H1 (cell line): ENCODE results near the gene ULK1. TPM values are rescaled to one million over a fixed set of nuclear protein-coding genes. Genes with fewer than 3 reads are reported as not detected.

Experiments
- CTCF ChIA-PET: fragments of 300-600 bp; sonication (Branson Sonifier 250); formaldehyde crosslinking; loops from one replicate; lab custom pipeline; 2021; ENCODE audit not compliant: partially characterized antibody; lab: Charles Lee
- POLR2A ChIA-PET: fragments of 300-600 bp; sonication (Branson Sonifier 250); formaldehyde crosslinking; loops from one replicate; lab custom pipeline; 2021; ENCODE audit warnings: inconsistent platforms; ENCODE audit not compliant: partially characterized antibody; lab: Charles Lee
- DNase-seq, 2 experiments: peaks; one replicate each; pipeline versions ENCODE4 v3.0.0 to v3.0.0-alpha.2; 2010 to 2022; ENCODE audit warnings: low spot score in 2 of 2, low read depth in 1 of 2, mixed read lengths in 1 of 2
- FAIRE-seq: peaks from 2 replicates; lab custom pipeline; 2011; peaks lifted over from hg19 to GRCh38; lab: Jason Lieb, UNC
- H2AFZ ChIP-seq: 2 replicates; pipeline ENCODE4 v1.8.1; 2012; ENCODE audit warnings: low read length, inconsistent platforms
- H2AK5ac ChIP-seq: 2 replicates; pipeline ENCODE4 v1.6.1; 2013; ENCODE audit warnings: low read depth, low read length
- H2BK120ac ChIP-seq: replicated peaks from 2 replicates; pipeline ENCODE3; 2013; ENCODE audit warnings: low read depth, low read length, inconsistent platforms
- H2BK12ac ChIP-seq: 2 replicates; pipeline ENCODE4 v1.6.1; 2013; ENCODE audit warnings: low read depth, low read length
- H2BK15ac ChIP-seq: 2 replicates; pipeline ENCODE4 v1.6.1; 2013; ENCODE audit warnings: low read length
- H2BK20ac ChIP-seq: 2 replicates; pipeline ENCODE4 v1.6.1; 2013; ENCODE audit warnings: low read length
- H2BK5ac ChIP-seq: 2 replicates; pipeline ENCODE4 v1.6.1; 2013; ENCODE audit warnings: low read depth, low read length
- H3K14ac ChIP-seq: 2 replicates; pipeline ENCODE4 v1.6.1; 2013; ENCODE audit warnings: inconsistent platforms; ENCODE audit not compliant: insufficient read length
- H3K18ac ChIP-seq: 2 replicates; pipeline ENCODE4 v1.6.1; 2013; ENCODE audit warnings: low read length; ENCODE audit errors: extremely low read depth
- H3K23ac ChIP-seq: 2 replicates; pipeline ENCODE4 v1.6.1; 2013; ENCODE audit warnings: inconsistent platforms; ENCODE audit not compliant: insufficient read length
- H3K23me2 ChIP-seq: 2 replicates; pipeline ENCODE4 v1.6.1; 2013; ENCODE audit warnings: low read depth, low read length
- H3K27ac ChIP-seq: 2 replicates; pipeline ENCODE4 v1.6.1; 2011; ENCODE audit warnings: low read depth, low read length, inconsistent platforms
- H3K27me3 ChIP-seq, 4 experiments: replicated peaks in 1 of 4; 1 replicate in 1 of 4; 2 replicates in 3 of 4; pipeline versions ENCODE4 v1.6.1 to v1.8.1; 2011 to 2013; ENCODE audit warnings: low read length in 3 of 4, mild to moderate bottlenecking in 3 of 4, inconsistent platforms in 2 of 4, mixed read lengths in 2 of 4, moderate library complexity in 1 of 4; ENCODE audit not compliant: control insufficient read depth in 3 of 4, insufficient read depth in 3 of 4; ENCODE audit errors: extremely low read depth in 1 of 4
- H3K36me3 ChIP-seq, 4 experiments: 2 replicates each; pipeline versions ENCODE4 v1.6.1 to v1.8.1; 2011 to 2013; ENCODE audit warnings: mild to moderate bottlenecking in 4 of 4, low read length in 3 of 4, moderate library complexity in 2 of 4, control low read depth in 1 of 4, inconsistent platforms in 1 of 4; ENCODE audit not compliant: insufficient read depth in 4 of 4, control insufficient read depth in 2 of 4
- H3K4ac ChIP-seq: replicated peaks from 2 replicates; pipeline ENCODE3; 2013; ENCODE audit warnings: low read length, low read depth, mixed read lengths, inconsistent platforms; ENCODE audit not compliant: insufficient read length
- H3K4me1 ChIP-seq, 4 experiments: replicated peaks in 1 of 4; 1 replicate in 1 of 4; 2 replicates in 3 of 4; pipeline versions ENCODE4 v1.6.1 to v1.8.1; 2011 to 2013; ENCODE audit warnings: low read length in 3 of 4, inconsistent platforms in 2 of 4, mixed read lengths in 1 of 4; ENCODE audit not compliant: insufficient read depth in 4 of 4, control insufficient read depth in 3 of 4
- H3K4me2 ChIP-seq, 2 experiments: 2 replicates each; pipeline versions ENCODE4 v1.6.1 to v1.8.1; 2011 to 2013; ENCODE audit warnings: low read depth in 2 of 2, low read length in 2 of 2, control low read depth in 1 of 2, inconsistent platforms in 1 of 2, mild to moderate bottlenecking in 1 of 2; ENCODE audit not compliant: insufficient read depth in 1 of 2
- H3K4me3 ChIP-seq, 4 experiments: fragments of 200-600, 300-600 bp in 1 of 4; sonication (generic), shearing (Covaris generic), sonication (Bioruptor Twin) in 1 of 4; 2 replicates each; pipeline versions ENCODE4 v1.5.1 to v1.8.1; 2011 to 2016; ENCODE audit warnings: low read length in 4 of 4, low read depth in 3 of 4, control low read depth in 2 of 4, inconsistent platforms in 2 of 4, mild to moderate bottlenecking in 2 of 4, mixed read lengths in 1 of 4, moderate library complexity in 1 of 4; ENCODE audit not compliant: insufficient read depth in 2 of 4; ENCODE audit errors: extremely low read depth in 1 of 4
- H3K56ac ChIP-seq: replicated peaks from 2 replicates; pipeline ENCODE3; 2013; ENCODE audit warnings: low read depth, mild to moderate bottlenecking, mixed read lengths, low read length, inconsistent platforms; ENCODE audit not compliant: insufficient read length
- H3K79me1 ChIP-seq: 2 replicates; pipeline ENCODE4 v1.6.1; 2013; ENCODE audit warnings: low read depth, low read length, control low read depth
- H3K79me2 ChIP-seq, 2 experiments: 2 replicates each; pipeline versions ENCODE4 v1.6.1 to v1.8.1; 2012 to 2013; ENCODE audit warnings: low read length in 2 of 2, mild to moderate bottlenecking in 2 of 2, inconsistent platforms in 1 of 2; ENCODE audit not compliant: insufficient read depth in 2 of 2, control insufficient read depth in 1 of 2
- H3K9ac ChIP-seq, 4 experiments: replicated peaks in 1 of 4; 1 replicate in 1 of 4; 2 replicates in 3 of 4; pipeline versions ENCODE4 v1.6.1 to v1.8.1; 2011 to 2013; ENCODE audit warnings: low read depth in 3 of 4, low read length in 3 of 4, control low read depth in 2 of 4, mild to moderate bottlenecking in 2 of 4, moderate library complexity in 2 of 4, inconsistent platforms in 1 of 4; ENCODE audit errors: extremely low read depth in 1 of 4
- H3K9me3 ChIP-seq, 2 experiments: 2 replicates each; pipeline versions ENCODE4 v1.6.1 to v1.8.1; 2012 to 2013; ENCODE audit warnings: mild to moderate bottlenecking in 2 of 2, moderate library complexity in 2 of 2, control low read depth in 1 of 2, inconsistent platforms in 1 of 2, low read depth in 1 of 2, low read length in 1 of 2, mixed read lengths in 1 of 2; ENCODE audit not compliant: insufficient read depth in 2 of 2
- H4K20me1 ChIP-seq, 2 experiments: replicated peaks in 1 of 2; 2 replicates each; pipeline versions ENCODE3 to v1.8.1; 2011 to 2013; ENCODE audit warnings: inconsistent platforms in 2 of 2, low read length in 2 of 2, mild to moderate bottlenecking in 1 of 2; ENCODE audit not compliant: insufficient read depth in 2 of 2, control insufficient read depth in 1 of 2
- H4K5ac ChIP-seq: 2 replicates; pipeline ENCODE4 v1.6.1; 2013; ENCODE audit warnings: low read length, low read depth, mixed read lengths, inconsistent platforms; ENCODE audit not compliant: insufficient read length
- H4K8ac ChIP-seq: 2 replicates; pipeline ENCODE4 v1.8.0; 2013; ENCODE audit warnings: mild to moderate bottlenecking, moderate library complexity, low read length, inconsistent platforms; ENCODE audit not compliant: insufficient read depth; ENCODE audit errors: extremely low read depth
- H4K91ac ChIP-seq: replicated peaks from 2 replicates; pipeline ENCODE3; 2013; ENCODE audit warnings: low read length, mixed read lengths, inconsistent platforms; ENCODE audit not compliant: insufficient read length
- ASH2L ChIP-seq: fragments of 200-600, 300-600 bp; sonication (generic); IDR thresholded peaks from one replicate; pipeline ENCODE4 v1.7.1; 2017; ENCODE audit warnings: low read length
- KDM4A ChIP-seq: IDR thresholded peaks from one replicate; pipeline ENCODE4 v1.7.1; 2012; ENCODE audit warnings: low read depth, mild to moderate bottlenecking, moderate library complexity, low read length, inconsistent platforms; ENCODE audit not compliant: severe bottlenecking
- SP4 ChIP-seq: IDR thresholded peaks from 2 replicates; pipeline ENCODE4 v1.6.1; 2012; ENCODE audit warnings: low read length, inconsistent platforms
- TEAD4 ChIP-seq: IDR thresholded peaks from 2 replicates; pipeline ENCODE4 v1.6.1; 2012; ENCODE audit warnings: low read depth, low read length, inconsistent platforms, mixed read lengths
- WGBS, 2 experiments: shearing (Covaris generic) in 1 of 2; methylation state at CpG; one replicate each; pipeline versions ENCODE4 v1.1.6 to v1.1.7; 2013 to 2015; ENCODE audit warnings: low lambda C conversion rate in 2 of 2, mixed read lengths in 2 of 2, inconsistent platforms in 1 of 2, low coverage in 1 of 2, missing lambda C conversion rate in 1 of 2; ENCODE audit not compliant: insufficient replicate concordance in 2 of 2, insufficient coverage in 1 of 2, insufficient read length in 1 of 2; ENCODE audit errors: extremely low coverage in 1 of 2, missing lambda C conversion rate in 1 of 2; 5-methylcytosine and 5-hydroxymethylcytosine counted together
- polyA plus RNA-seq, 7 experiments: library from polyadenylated mRNA; depleted of rRNA in 3 of 7; stranded (reverse) in 5 of 7; unstranded in 2 of 7; fragments of >200 nt in 5 of 7; fragments of 200-250 nt in 2 of 7; gene quantifications; 1 replicate in 5 of 7; 2 replicates in 1 of 7; 4 replicates in 1 of 7; pipeline versions ENCODE4 v1.2.1 to v1.2.3, GENCODE V29; 2011 to 2013; ENCODE audit warnings: missing spikeins in 2 of 7, mixed read lengths in 2 of 7
- total RNA-seq: library from RNA; stranded (reverse); fragmentation: NEBNext Ultra II Directional; extraction: Animal tissue kit (Norgen Biotek cat#: 25700); gene quantifications from 2 replicates; pipeline ENCODE4 v1.2.1, GENCODE V29; 2021

ULK1 gene
- total and polyA plus RNA-seq, 2 of the 8 experiments (the other 6 are each of a cell fraction or from before 2014, with no cell fraction given): 13.0 to 44.1 TPM

DNA sequence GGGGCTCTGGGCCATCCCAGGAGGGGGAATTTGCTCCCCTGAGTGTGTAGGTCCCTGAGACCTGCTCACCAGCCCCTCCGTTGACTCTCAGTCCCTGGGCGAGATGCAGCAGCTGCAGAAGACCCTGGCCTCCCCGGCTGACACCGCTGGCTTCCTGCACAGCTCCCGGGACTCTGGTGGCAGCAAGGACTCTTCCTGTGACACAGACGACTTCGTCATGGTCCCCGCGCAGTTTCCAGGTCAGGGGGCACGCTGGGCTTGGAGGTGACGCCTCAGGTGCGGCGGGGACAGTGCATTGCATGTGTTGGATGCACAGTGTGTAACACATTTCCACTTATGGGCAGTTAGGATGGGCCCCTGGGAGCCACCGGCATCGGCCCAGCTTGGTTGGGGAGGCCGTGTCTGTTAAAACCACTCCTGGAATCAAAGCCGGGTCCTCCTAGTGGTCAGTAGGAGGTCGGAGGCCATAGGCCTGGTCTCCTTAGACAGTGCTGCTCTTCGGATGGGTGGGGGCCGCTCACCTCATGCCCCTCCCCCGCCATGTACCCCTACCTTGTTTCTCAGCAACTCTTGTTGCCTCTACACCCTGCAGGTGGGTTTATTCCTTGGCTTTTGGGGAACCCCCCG, 17.5 kb downstream of the ULK1 start:
- Histone ChIP-seq H3K4me1 (no peaks in the 10 kb centered on the region), H3K9me3 (no peaks in the 10 kb centered on the region), H2BK20ac (no peak overlapping the region), H3K14ac (no peak overlapping the region), H2AK5ac (no peak overlapping the region), H3K9ac (no peak overlapping the region), H3K18ac (no peak overlapping the region), H3K56ac (no peak overlapping the region), H2BK120ac (no peak overlapping the region), H3K23ac (no peak overlapping the region), H3K79me1 (no peaks in the 10 kb centered on the region), H4K5ac (no peak overlapping the region), H3K4ac (no peak overlapping the region), H2BK12ac (no peak overlapping the region), H2AFZ (no peak overlapping the region), H3K36me3 (peaks cover 8 to 73% (median 38%) of the 10 kb centered on the region in 4 experiments), H3K4me3 (no peak overlapping the region), H2BK15ac (no peak overlapping the region), H2BK5ac (no peak overlapping the region; the same call in 1 of the 2 replicates), H3K27me3 (no peaks in the 10 kb centered on the region), H4K8ac (no peak overlapping the region), H3K27ac (no peak overlapping the region), H3K4me2 (no peak overlapping the region), H4K91ac (no peak overlapping the region), H4K20me1 (peaks cover 3 to 10% of the 10 kb centered on the region in 2 experiments), H3K79me2 (no peaks in the 10 kb centered on the region), H3K23me2 (no peaks in the 10 kb centered on the region)
- no peak for FAIRE-seq
- ChIA-PET POLR2A (interaction anchor here (0.7 to 2.2 kb wide), 4 partner anchors 9 to 1041 kb away, joined by 3 to 6 read pairs (median 4); no protein-coding TSS in a partner anchor), CTCF (interaction anchor here (0.5 to 1.7 kb wide), 4 partner anchors 9 to 231 kb away, joined by 3 to 6 read pairs (median 4); no protein-coding TSS in a partner anchor)
- no peak for TF ChIP-seq KDM4A
- TF ChIP-seq ASH2L: no peak
- no peak for TF ChIP-seq TEAD4
- no peak for TF ChIP-seq SP4
- 91% methylated on average over 22 of the region's 22 CpGs; no CpG with 5 or more reads in 1 of the 2 experiments for WGBS, 2 experiments
- no peak for DNase-seq
